GM19025 (cell line): ENCODE measurements around the gene CSNK1E.

Source experiments
- ATAC-seq: cut with Tn5 transposase; IDR thresholded peaks from one replicate; pipeline ENCODE4 v1.9.1; 2021; ENCODE audit warnings: mild to moderate bottlenecking, low read depth, moderate library complexity; ENCODE audit not compliant: unreplicated experiment

CSNK1E gene

GRCh38 chr22:38336699-38337098, 19.5 kb upstream of the CSNK1E start:
- no peak for ATAC-seq

GRCh38 chr22:38335077-38335476, 17.8 kb upstream of the CSNK1E start:
- ATAC-seq = no peak

- ATAC-seq = no peak
Observed at GRCh38 chr22:38327805-38328204, 10.6 kb upstream of the CSNK1E start.

- ATAC-seq = no peak
Observed at GRCh38 chr22:38327396-38327795, 10.2 kb upstream of the CSNK1E start.

- ATAC-seq = no peak
Observed at GRCh38 chr22:38325587-38325986, 8.4 kb upstream of the CSNK1E start.

- ATAC-seq = no peak
Observed at GRCh38 chr22:38320605-38321402, 3.6 kb upstream of the CSNK1E start.

GRCh38 chr22:38318792-38319773, 1.9 kb upstream of the CSNK1E start:
- no peak for ATAC-seq

- no peak for ATAC-seq
Observed at GRCh38 chr22:38317995-38318715, 922 bp upstream of the CSNK1E start.

- no peak for ATAC-seq
Observed at GRCh38 chr22:38316364-38317121, 690 bp downstream of the CSNK1E start.

- ATAC-seq = no peak
Observed at GRCh38 chr22:38315823-38316363, 1.3 kb downstream of the CSNK1E start.

GRCh38 chr22:38314933-38315822, 2.1 kb downstream of the CSNK1E start:
- ATAC-seq = no peak

- ATAC-seq = no peak
Observed at GRCh38 chr22:38314051-38314932, 2.9 kb downstream of the CSNK1E start.

GRCh38 chr22:38313384-38313955, 3.8 kb downstream of the CSNK1E start:
- ATAC-seq = no peak

- no peak for ATAC-seq
Observed at GRCh38 chr22:38312261-38312800, 4.9 kb downstream of the CSNK1E start.

GRCh38 chr22:38311323-38311620, 6.0 kb downstream of the CSNK1E start:
- ATAC-seq = no peak

- ATAC-seq = no peak
Observed at GRCh38 chr22:38310518-38311322, 6.5 kb downstream of the CSNK1E start.
